HepG2 (cell line): Measurements from ENCODE around the gene EMILIN1. TPM values are rescaled to one million over a fixed set of nuclear protein-coding genes. Genes with fewer than 3 reads are reported as not detected.

Source experiments
- CHCHD3 ChIP-seq: sonication (generic); formaldehyde crosslinking; IDR thresholded peaks from 2 replicates; pipeline ENCODE4 v1.8.0; 2022; ENCODE audit warnings: mild to moderate bottlenecking, missing genetic modification reagents, moderate library complexity
- EHMT2 ChIP-seq: fragments of 200-600 bp; sonication (generic); IDR thresholded peaks from 2 replicates; pipeline ENCODE4 v1.7.0; 2017; ENCODE audit warnings: antibody characterized with exemption, low read depth, low read length, borderline replicate concordance
- ELF1 ChIP-seq: sonication (generic); formaldehyde crosslinking; IDR thresholded peaks from 2 replicates; pipeline ENCODE4 v1.4.0; 2020; ENCODE audit warnings: missing genetic modification reagents
- MIXL1 ChIP-seq: IDR thresholded peaks from 2 replicates; pipeline ENCODE4 v1.6.1; 2016
- MYC ChIP-seq: sonication (generic); formaldehyde crosslinking; IDR thresholded peaks from 2 replicates; pipeline ENCODE4 v1.9.0; 2021; ENCODE audit warnings: missing genetic modification reagents, borderline replicate concordance
- PLRG1 ChIP-seq: fragments of 450-650 bp; conservative IDR thresholded peaks from 2 replicates; pipeline ENCODE4 v1.6.1; 2016
- RXRA ChIP-seq: sonication (generic); formaldehyde crosslinking; IDR thresholded peaks from 2 replicates; pipeline ENCODE4 v1.5.1; 2020; ENCODE audit warnings: missing genetic modification reagents
- ZFP1 ChIP-seq: IDR thresholded peaks from 2 replicates; pipeline ENCODE4 v1.6.1; 2016
- ZNF10 ChIP-seq: sonication (generic); formaldehyde crosslinking; IDR thresholded peaks from 2 replicates; pipeline ENCODE4 v1.4.0; 2020; ENCODE audit warnings: mild to moderate bottlenecking, low read depth, missing genetic modification reagents, borderline replicate concordance
- ZNF136 ChIP-seq: sonication (generic); formaldehyde crosslinking; IDR thresholded peaks from 2 replicates; pipeline ENCODE4 v1.8.1; 2022; ENCODE audit warnings: low read depth, mild to moderate bottlenecking, moderate library complexity, missing genetic modification reagents
- ZNF274 ChIP-seq: sonication (generic); formaldehyde crosslinking; IDR thresholded peaks from 2 replicates; pipeline ENCODE4 v1.5.1; 2020; ENCODE audit warnings: mild to moderate bottlenecking, missing genetic modification reagents
- ZNF496 ChIP-seq: sonication (generic); formaldehyde crosslinking; IDR thresholded peaks from 2 replicates; pipeline ENCODE4 v1.8.1; 2023; ENCODE audit warnings: mild to moderate bottlenecking, moderate library complexity, missing genetic modification reagents; ENCODE audit not compliant: insufficient replicate concordance
- ZNF572 ChIP-seq: sonication (generic); formaldehyde crosslinking; IDR thresholded peaks from 2 replicates; pipeline ENCODE4 v1.5.1; 2020; ENCODE audit warnings: mild to moderate bottlenecking, missing genetic modification reagents
- ZNF710 ChIP-seq: sonication (generic); formaldehyde crosslinking; IDR thresholded peaks from 2 replicates; pipeline ENCODE4 v1.5.0; 2020; ENCODE audit warnings: mild to moderate bottlenecking, missing genetic modification reagents, borderline replicate concordance
- ZNF766 ChIP-seq: sonication (generic); formaldehyde crosslinking; IDR thresholded peaks from 2 replicates; pipeline ENCODE4 v1.5.0; 2020; ENCODE audit warnings: missing genetic modification reagents, borderline replicate concordance
- polyA plus RNA-seq, 8 experiments: library from polyadenylated mRNA; depleted of rRNA in 3 of 8; stranded (reverse) in 7 of 8; unstranded in 1 of 8; fragments of >200 nt; fragmentation: Illumina TruSeq in 4 of 8; extraction: Trizol in 4 of 8; gene quantifications; 2 replicates each; pipeline versions ENCODE4 v1.2.1 to v1.2.3, GENCODE V29; 2011 to 2016; ENCODE audit warnings: low read depth in 4 of 8, missing spikeins in 1 of 8, mixed read lengths in 1 of 8; ENCODE audit not compliant: insufficient read depth in 1 of 8
- total RNA-seq, 5 experiments: library from RNA; depleted of rRNA; stranded (reverse); fragments of >200 nt; fragmentation: Illumina TruSeq; extraction: Trizol; gene quantifications; 2 replicates each; pipeline ENCODE4 v1.2.3, GENCODE V29; 2016; ENCODE audit warnings: low read depth in 1 of 5
- TF ChIP-seq, protein P1 (sequence below): sonication (generic); IDR thresholded peaks from 2 replicates; pipeline ENCODE4 v1.6.1; 2016; ENCODE audit warnings: low read depth, borderline replicate concordance
- TF ChIP-seq, protein P2 (sequence below): sonication (generic); formaldehyde crosslinking; IDR thresholded peaks from 2 replicates; pipeline ENCODE4 v1.4.0; 2020; ENCODE audit warnings: mild to moderate bottlenecking, missing genetic modification reagents, borderline replicate concordance
- TF ChIP-seq, protein P3 (sequence below): IDR thresholded peaks from 2 replicates; pipeline ENCODE4 v1.6.1; 2016
- TF ChIP-seq, protein P4 (sequence below): sonication (generic); formaldehyde crosslinking; IDR thresholded peaks from 2 replicates; pipeline ENCODE4 v1.5.1; 2020; ENCODE audit warnings: mild to moderate bottlenecking, missing genetic modification reagents, moderate library complexity

EMILIN1 gene
- total and polyA plus RNA-seq, 2 of the 13 experiments (the other 11 are each of a cell fraction or from before 2014, with no cell fraction given), result 8.1 to 9.7 TPM

DNA sequence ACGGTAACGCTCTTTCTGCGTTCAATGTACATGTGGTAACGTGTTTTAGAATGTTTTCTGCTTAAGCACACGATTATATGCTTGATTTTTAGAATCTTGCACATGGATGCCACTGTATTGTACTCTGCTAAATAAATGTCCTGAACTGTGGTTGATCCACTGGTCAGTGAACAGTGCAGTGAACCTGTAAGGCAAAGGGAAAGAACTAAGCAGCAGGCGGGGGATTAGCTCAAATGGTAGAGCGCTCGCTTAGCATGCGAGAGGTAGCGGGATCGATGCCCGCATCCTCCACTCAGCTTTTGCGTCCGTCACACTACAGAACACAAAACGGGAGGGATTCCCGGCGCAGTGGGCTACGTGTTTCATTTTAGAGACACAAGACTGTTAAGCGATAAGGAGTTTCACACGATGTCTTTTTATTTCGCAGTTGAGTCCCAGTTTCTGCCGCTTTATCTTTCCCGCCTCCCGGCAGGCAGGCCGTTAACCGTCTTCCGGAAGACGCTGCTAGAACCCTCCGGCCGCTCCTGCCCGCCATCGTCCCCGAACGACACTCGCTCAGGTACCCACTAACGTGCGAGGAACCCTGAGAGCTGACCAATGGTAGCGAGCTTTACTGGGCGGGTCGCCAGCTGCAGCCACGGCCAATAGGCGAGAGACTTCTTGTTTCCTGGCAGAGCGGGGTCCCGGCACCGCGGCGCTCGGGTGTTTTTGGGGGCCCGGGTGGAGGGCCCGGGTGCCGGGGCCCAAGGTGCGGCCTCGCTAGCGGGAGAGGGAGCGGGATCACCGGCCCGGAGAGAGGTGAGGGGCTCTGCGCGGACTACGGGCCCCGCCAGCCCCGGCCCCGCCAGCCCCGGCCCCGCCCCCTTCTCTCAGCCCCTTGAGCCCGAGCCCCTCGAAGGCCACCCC, 27.2 kb upstream of the EMILIN1 start, which contains the start of gene AGBL5 (continued):
- TF ChIP-seq, protein P1, sequence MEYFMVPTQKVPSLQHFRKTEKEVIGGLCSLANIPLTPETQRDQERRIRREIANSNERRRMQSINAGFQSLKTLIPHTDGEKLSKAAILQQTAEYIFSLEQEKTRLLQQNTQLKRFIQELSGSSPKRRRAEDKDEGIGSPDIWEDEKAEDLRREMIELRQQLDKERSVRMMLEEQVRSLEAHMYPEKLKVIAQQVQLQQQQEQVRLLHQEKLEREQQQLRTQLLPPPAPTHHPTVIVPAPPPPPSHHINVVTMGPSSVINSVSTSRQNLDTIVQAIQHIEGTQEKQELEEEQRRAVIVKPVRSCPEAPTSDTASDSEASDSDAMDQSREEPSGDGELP, result peak; percentile 45; the same call in 1 of the 2 replicates
- 0 out of 2 replicates have a peak, but pooled peaks have one; percentile 66 for TF ChIP-seq RXRA (CRISPR knock-in tag)
- TF ChIP-seq ZNF496 (CRISPR knock-in tag), result no peak
- peak; percentile 97 for TF ChIP-seq ZNF274 (CRISPR knock-in tag)
- no peak for TF ChIP-seq MIXL1 (CRISPR knock-in tag)
- TF ChIP-seq ZNF766 (CRISPR knock-in tag), result peak; percentile 91
- TF ChIP-seq, protein P2, sequence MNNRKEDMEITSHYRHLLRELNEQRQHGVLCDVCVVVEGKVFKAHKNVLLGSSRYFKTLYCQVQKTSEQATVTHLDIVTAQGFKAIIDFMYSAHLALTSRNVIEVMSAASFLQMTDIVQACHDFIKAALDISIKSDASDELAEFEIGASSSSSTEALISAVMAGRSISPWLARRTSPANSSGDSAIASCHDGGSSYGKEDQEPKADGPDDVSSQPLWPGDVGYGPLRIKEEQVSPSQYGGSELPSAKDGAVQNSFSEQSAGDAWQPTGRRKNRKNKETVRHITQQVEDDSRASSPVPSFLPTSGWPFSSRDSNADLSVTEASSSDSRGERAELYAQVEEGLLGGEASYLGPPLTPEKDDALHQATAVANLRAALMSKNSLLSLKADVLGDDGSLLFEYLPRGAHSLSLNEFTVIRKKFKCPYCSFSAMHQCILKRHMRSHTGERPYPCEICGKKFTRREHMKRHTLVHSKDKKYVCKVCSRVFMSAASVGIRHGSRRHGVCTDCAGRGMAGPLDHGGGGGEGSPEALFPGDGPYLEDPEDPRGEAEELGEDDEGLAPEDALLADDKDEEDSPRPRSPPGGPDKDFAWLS (CRISPR knock-in tag), result peak; percentile 96; the same call in 1 of the 2 replicates
- no peak for TF ChIP-seq PLRG1
- no peak for TF ChIP-seq EHMT2
- peak; percentile 94; the same call in 1 of the 2 replicates for TF ChIP-seq ZNF136 (CRISPR knock-in tag)
- 0 out of 2 replicates have a peak, but pooled peaks have one; percentile 21 for TF ChIP-seq ZNF572 (CRISPR knock-in tag)
- no peak for TF ChIP-seq ZNF10 (CRISPR knock-in tag)
- TF ChIP-seq, protein P3, sequence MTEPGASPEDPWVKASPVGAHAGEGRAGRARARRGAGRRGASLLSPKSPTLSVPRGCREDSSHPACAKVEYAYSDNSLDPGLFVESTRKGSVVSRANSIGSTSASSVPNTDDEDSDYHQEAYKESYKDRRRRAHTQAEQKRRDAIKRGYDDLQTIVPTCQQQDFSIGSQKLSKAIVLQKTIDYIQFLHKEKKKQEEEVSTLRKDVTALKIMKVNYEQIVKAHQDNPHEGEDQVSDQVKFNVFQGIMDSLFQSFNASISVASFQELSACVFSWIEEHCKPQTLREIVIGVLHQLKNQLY (CRISPR knock-in tag), result peak; percentile 71
- 0 out of 2 replicates have a peak, but pooled peaks have one; percentile 26 for TF ChIP-seq ZNF710
- 0 out of 2 replicates have a peak, but pooled peaks have one; percentile 75 for TF ChIP-seq CHCHD3 (CRISPR knock-in tag)
- TF ChIP-seq ZFP1 (CRISPR knock-in tag), result peak; percentile 91
- TF ChIP-seq MYC (CRISPR knock-in tag), result peak; percentile 73; the same call in 1 of the 2 replicates
- TF ChIP-seq, protein P4, sequence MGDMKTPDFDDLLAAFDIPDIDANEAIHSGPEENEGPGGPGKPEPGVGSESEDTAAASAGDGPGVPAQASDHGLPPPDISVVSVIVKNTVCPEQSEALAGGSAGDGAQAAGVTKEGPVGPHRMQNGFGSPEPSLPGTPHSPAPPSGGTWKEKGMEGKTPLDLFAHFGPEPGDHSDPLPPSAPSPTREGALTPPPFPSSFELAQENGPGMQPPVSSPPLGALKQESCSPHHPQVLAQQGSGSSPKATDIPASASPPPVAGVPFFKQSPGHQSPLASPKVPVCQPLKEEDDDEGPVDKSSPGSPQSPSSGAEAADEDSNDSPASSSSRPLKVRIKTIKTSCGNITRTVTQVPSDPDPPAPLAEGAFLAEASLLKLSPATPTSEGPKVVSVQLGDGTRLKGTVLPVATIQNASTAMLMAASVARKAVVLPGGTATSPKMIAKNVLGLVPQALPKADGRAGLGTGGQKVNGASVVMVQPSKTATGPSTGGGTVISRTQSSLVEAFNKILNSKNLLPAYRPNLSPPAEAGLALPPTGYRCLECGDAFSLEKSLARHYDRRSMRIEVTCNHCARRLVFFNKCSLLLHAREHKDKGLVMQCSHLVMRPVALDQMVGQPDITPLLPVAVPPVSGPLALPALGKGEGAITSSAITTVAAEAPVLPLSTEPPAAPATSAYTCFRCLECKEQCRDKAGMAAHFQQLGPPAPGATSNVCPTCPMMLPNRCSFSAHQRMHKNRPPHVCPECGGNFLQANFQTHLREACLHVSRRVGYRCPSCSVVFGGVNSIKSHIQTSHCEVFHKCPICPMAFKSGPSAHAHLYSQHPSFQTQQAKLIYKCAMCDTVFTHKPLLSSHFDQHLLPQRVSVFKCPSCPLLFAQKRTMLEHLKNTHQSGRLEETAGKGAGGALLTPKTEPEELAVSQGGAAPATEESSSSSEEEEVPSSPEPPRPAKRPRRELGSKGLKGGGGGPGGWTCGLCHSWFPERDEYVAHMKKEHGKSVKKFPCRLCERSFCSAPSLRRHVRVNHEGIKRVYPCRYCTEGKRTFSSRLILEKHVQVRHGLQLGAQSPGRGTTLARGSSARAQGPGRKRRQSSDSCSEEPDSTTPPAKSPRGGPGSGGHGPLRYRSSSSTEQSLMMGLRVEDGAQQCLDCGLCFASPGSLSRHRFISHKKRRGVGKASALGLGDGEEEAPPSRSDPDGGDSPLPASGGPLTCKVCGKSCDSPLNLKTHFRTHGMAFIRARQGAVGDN (CRISPR knock-in tag), result peak; percentile 99
- TF ChIP-seq ELF1, result peak; percentile 86
